ENCODE data around the gene RAVER1.
A peak's percentile ranks its signal among the peaks of the same experiment; 100 is the strongest.

The RAVER1 gene

GRCh38 chr19:10289836-10290356 is 43.4 kb downstream of the RAVER1 start, which contains the start of gene ICAM5 (continued):
- TF ChIP-seq PATZ1 (tag by site-specific recombination; IDR thresholded peaks at IDR 0.05) (peak; percentile 52), ZNF10 (tag by site-specific recombination; IDR thresholded peaks at IDR 0.05) (no peak), ZBTB8A (tag by site-specific recombination; IDR thresholded peaks at IDR 0.05) (peak; percentile 56; the same call in 1 of the 2 replicates), ZSCAN18 (tag by site-specific recombination; IDR thresholded peaks at IDR 0.05) (no peak), GLI4 (tag by site-specific recombination; IDR thresholded peaks at IDR 0.05) (no peak), GLIS2 (tag by site-specific recombination; IDR thresholded peaks at IDR 0.05) (peak; percentile 63; the same call in 1 of the 2 replicates), ZNF114 (tag by site-specific recombination; IDR thresholded peaks at IDR 0.05) (no peak), ZIC2 (tag by site-specific recombination; IDR thresholded peaks at IDR 0.05) (peak; percentile 51; the same call in 1 of the 2 replicates), SCRT1 (tag by site-specific recombination; IDR thresholded peaks at IDR 0.05; ENCODE audit: borderline replicate concordance) (no peak), ZNF23 (tag by site-specific recombination; IDR thresholded peaks at IDR 0.05; ENCODE audit: borderline replicate concordance) (no peak), BCL11A (tag by site-specific recombination; IDR thresholded peaks at IDR 0.05; ENCODE audit: low read depth) (no peak), ZNF626 (tag by site-specific recombination; IDR thresholded peaks at IDR 0.05) (no peak), KLF1 (tag by site-specific recombination; IDR thresholded peaks at IDR 0.05) (0 out of 2 replicates have a peak, but pooled peaks have one; percentile 7), ZNF266 (tag by site-specific recombination; IDR thresholded peaks at IDR 0.05; ENCODE audit: low read depth) (no peak), ZFP41 (tag by site-specific recombination; IDR thresholded peaks at IDR 0.05; ENCODE audit: borderline replicate concordance) (no peak), ZBTB20 (tag by site-specific recombination; IDR thresholded peaks at IDR 0.05) (no peak), OVOL3 (tag by site-specific recombination; IDR thresholded peaks at IDR 0.05) (no peak), ZNF146 (tag by site-specific recombination; IDR thresholded peaks at IDR 0.05) (no peak)
- TF ChIP-seq, protein P1, sequence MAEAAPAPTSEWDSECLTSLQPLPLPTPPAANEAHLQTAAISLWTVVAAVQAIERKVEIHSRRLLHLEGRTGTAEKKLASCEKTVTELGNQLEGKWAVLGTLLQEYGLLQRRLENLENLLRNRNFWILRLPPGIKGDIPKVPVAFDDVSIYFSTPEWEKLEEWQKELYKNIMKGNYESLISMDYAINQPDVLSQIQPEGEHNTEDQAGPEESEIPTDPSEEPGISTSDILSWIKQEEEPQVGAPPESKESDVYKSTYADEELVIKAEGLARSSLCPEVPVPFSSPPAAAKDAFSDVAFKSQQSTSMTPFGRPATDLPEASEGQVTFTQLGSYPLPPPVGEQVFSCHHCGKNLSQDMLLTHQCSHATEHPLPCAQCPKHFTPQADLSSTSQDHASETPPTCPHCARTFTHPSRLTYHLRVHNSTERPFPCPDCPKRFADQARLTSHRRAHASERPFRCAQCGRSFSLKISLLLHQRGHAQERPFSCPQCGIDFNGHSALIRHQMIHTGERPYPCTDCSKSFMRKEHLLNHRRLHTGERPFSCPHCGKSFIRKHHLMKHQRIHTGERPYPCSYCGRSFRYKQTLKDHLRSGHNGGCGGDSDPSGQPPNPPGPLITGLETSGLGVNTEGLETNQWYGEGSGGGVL (tag by site-specific recombination; IDR thresholded peaks at IDR 0.05): peak; percentile 96

DNA sequence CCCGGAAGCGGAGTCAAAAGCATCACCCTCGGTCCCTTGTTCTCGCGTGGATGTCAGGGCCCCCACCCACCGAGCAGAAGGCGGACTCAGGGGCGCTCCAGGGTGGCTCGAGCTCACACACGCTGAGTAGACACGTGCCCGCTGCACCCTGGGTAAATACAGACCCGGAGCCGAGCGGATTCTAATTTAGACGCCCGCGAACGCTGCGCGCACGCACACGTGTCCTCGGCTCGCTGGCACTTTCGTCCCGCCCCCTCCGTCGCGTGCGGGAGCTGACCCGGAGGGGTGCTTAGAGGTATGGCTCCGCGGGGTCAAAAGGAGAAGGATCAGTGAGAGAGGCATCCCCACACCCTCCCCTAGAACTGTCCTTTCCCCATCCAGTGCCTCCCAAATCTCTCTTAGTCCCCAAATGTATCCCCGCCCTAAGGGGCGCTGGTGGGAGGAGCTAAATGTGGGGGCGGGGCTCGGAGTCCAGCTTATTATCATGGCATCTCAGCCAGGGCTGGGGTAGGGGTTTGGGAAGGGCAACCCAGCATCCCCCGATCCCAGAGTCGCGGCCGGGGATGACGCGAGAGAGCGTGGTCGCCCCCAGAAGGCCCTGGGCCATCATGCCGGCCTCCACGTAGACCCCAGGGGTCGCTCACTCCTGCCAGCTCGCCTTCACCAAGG is 44.0 kb downstream of the RAVER1 start:
- Histone ChIP-seq H3K4me1 (ENCODE audit: control insufficient read depth, insufficient read depth, low read length) (peaks cover 4% of the 10 kb centered on the region; the same call in 1 of the 2 replicates), H3K27ac (ENCODE audit: extremely low read depth, low read depth, low read length) (no peak overlapping the region), H3K4me3 (ENCODE audit: low read depth, low read length) (peak overlapping the region; percentile 33), H3K36me3 (ENCODE audit: control insufficient read depth in 2 of 2, insufficient read depth in 1 of 2, low read length in 2 of 2) (peaks cover 0 to 3% of the 10 kb centered on the region in 2 experiments; a peak in 1 of 3 replicates), H3K9me3 (ENCODE audit: control insufficient read depth, insufficient read depth, low read depth, low read length) (no peaks in the 10 kb centered on the region)
- ChIA-PET POLR2A (interaction anchor here (0.5 to 1.7 kb wide), 16 partner anchors 12 to 1119 kb away, joined by 3 to 21 read pairs (median 4); partner anchors contain the start of genes ICAM1, RAVER1 and TYK2), CTCF (interaction anchor here (0.6 to 3.2 kb wide), 13 partner anchors 9 to 260 kb away, joined by 3 to 13 read pairs (median 4); partner anchors contain the start of gene ICAM1)
- TF ChIP-seq ZNF623 (tag by site-specific recombination; IDR thresholded peaks at IDR 0.05) (no peak), ZNF248 (tag by site-specific recombination; IDR thresholded peaks at IDR 0.05) (no peak), ZNF624 (tag by site-specific recombination; IDR thresholded peaks at IDR 0.05) (no peak), ZNF529 (tag by site-specific recombination; IDR thresholded peaks at IDR 0.05; ENCODE audit: insufficient replicate concordance) (no peak), EGR2 (tag by site-specific recombination; IDR thresholded peaks at IDR 0.05; ENCODE audit: low read depth) (no peak), MYNN (tag by site-specific recombination; IDR thresholded peaks at IDR 0.05; ENCODE audit: borderline replicate concordance) (no peak), GLIS1 (tag by site-specific recombination; IDR thresholded peaks at IDR 0.05) (peak; percentile 81), TRIM28 (IDR thresholded peaks at IDR 0.05; ENCODE audit: borderline replicate concordance, low read length) (no peak), OSR2 (tag by site-specific recombination; IDR thresholded peaks at IDR 0.05) (no peak)
- TF ChIP-seq, protein P2, sequence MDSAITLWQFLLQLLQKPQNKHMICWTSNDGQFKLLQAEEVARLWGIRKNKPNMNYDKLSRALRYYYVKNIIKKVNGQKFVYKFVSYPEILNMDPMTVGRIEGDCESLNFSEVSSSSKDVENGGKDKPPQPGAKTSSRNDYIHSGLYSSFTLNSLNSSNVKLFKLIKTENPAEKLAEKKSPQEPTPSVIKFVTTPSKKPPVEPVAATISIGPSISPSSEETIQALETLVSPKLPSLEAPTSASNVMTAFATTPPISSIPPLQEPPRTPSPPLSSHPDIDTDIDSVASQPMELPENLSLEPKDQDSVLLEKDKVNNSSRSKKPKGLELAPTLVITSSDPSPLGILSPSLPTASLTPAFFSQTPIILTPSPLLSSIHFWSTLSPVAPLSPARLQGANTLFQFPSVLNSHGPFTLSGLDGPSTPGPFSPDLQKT (IDR thresholded peaks at IDR 0.05; ENCODE audit: borderline replicate concordance, low read depth, low read length): no peak
- TF ChIP-seq, protein P3, sequence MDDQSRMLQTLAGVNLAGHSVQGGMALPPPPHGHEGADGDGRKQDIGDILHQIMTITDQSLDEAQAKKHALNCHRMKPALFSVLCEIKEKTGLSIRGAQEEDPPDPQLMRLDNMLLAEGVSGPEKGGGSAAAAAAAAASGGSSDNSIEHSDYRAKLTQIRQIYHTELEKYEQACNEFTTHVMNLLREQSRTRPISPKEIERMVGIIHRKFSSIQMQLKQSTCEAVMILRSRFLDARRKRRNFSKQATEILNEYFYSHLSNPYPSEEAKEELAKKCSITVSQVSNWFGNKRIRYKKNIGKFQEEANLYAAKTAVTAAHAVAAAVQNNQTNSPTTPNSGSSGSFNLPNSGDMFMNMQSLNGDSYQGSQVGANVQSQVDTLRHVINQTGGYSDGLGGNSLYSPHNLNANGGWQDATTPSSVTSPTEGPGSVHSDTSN (CRISPR knock-in tag; IDR thresholded peaks at IDR 0.05): no peak

All from HEK293 (cell line).